Measurements from ENCODE around the gene BDNF.

GRCh38 chr11:27653990-27654758, 46.1 kb downstream of the BDNF start:
- no peak for TF ChIP-seq POLR2A (IDR thresholded peaks at IDR 0.05; ENCODE audit: low read length)
- TF ChIP-seq GATA1 (IDR thresholded peaks at IDR 0.05; ENCODE audit: low read depth, low read length), result no peak

Measured in erythroblast (primary cell).